ENCODE data around the gene AKAP7.

DNA sequence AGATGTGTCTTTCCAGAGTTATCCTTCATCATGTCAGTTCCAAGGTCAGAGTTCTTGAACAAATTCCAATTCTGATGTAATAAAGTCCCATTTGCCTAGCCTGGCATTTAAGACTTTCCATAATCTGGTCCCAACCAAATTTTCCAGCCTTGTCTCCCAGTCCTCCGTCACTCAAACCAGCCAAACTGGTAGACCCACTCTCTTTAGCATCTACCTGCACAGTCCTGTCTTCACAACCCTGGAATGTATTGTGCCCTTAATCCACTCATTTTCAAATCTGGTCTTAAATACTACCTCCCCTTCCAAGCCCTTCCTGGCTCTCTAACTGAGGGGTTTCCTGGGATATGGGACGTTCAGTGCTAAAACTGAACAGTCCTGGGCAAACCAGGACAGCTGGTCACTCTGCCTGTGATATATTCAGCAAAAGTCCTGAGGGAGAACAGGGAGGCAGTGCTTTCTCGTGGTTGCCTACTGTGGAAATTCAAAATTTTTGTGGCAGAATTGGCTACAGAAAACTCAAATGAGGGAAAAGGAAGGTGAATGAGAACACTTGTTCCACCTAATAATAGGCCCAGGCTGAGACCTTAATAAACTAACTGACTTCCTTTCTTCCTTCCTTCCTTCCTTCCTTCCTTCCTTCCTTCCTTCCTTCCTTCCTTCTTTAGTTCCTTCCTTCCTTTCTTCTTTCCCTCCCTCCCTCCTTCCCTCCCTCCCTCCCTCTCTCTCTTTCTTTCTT, 10.8 kb upstream of the AKAP7 start:
- TF ChIP-seq POLR2A (IDR thresholded peaks at IDR 0.05) (no peak), EP300 (IDR thresholded peaks at IDR 0.05) (no peak), POLR2AphosphoS5 (IDR thresholded peaks at IDR 0.05) (no peak)

Data from gastroesophageal sphincter (tissue), 2 donors.